A673 (cell line): ENCODE measurements around the gene PGAP6. TPM values are rescaled to one million over a fixed set of nuclear protein-coding genes. Genes with fewer than 3 reads are reported as not detected.
A peak's percentile ranks its signal among the peaks of the same experiment; 100 is the strongest.

Experiments used
- BruUV-seq: library from RNA; stranded (reverse); fragments of 400-500 nt; replicated peaks from 2 replicates; lab custom pipeline; 2021; lab: Mats Ljungman, UMichigan
- CTCF ChIA-PET: fragments of 300-600 bp; sonication (Branson Sonifier 250); formaldehyde crosslinking; loops from one replicate; lab custom pipeline; 2022; ENCODE audit warnings: antibody characterized with exemption; lab: Charles Lee
- POLR2A ChIA-PET: fragments of 300-600 bp; sonication (Branson Sonifier 250); formaldehyde crosslinking; loops from one replicate; lab custom pipeline; 2022; ENCODE audit warnings: antibody characterized with exemption; ENCODE audit not compliant: low non-redundant PET; lab: Charles Lee
- DNase-seq: peaks from one replicate; pipeline ENCODE4 v3.0.0-alpha.2; 2015; ENCODE audit warnings: low spot score
- H3K27ac ChIP-seq: fragments of 200-600 bp; sonication (generic); 2 replicates; pipeline ENCODE4 v1.5.1; 2016; ENCODE audit warnings: mixed run types, low read depth, mild to moderate bottlenecking, mixed read lengths, antibody characterized with exemption, low read length; ENCODE audit not compliant: poor library complexity, severe bottlenecking
- H3K27me3 ChIP-seq: fragments of 200-600 bp; sonication (generic); replicated peaks from 2 replicates; pipeline ENCODE4 v1.6.1; 2017; ENCODE audit warnings: mixed run types, low read depth, mild to moderate bottlenecking, mixed read lengths, antibody characterized with exemption, low read length; ENCODE audit not compliant: insufficient read depth, poor library complexity
- H3K36me3 ChIP-seq: fragments of 200-600 bp; sonication (generic); 2 replicates; pipeline ENCODE4 v1.6.1; 2016; ENCODE audit warnings: mixed run types, mild to moderate bottlenecking, mixed read lengths, antibody characterized with exemption, low read length; ENCODE audit not compliant: insufficient read depth, poor library complexity, severe bottlenecking
- H3K4me1 ChIP-seq: fragments of 200-600 bp; sonication (generic); 2 replicates; pipeline ENCODE4 v1.6.1; 2017; ENCODE audit warnings: mixed run types, mild to moderate bottlenecking, mixed read lengths, antibody characterized with exemption, low read length; ENCODE audit not compliant: insufficient read depth, poor library complexity, severe bottlenecking
- H3K4me3 ChIP-seq: fragments of 200-600 bp; sonication (generic); 2 replicates; pipeline ENCODE4 v1.5.1; 2016; ENCODE audit warnings: low read depth, mixed run types, mild to moderate bottlenecking, mixed read lengths, low read length; ENCODE audit not compliant: poor library complexity, severe bottlenecking
- H3K9me3 ChIP-seq: fragments of 200-600 bp; sonication (generic); 2 replicates; pipeline ENCODE4 v1.6.1; 2016; ENCODE audit warnings: mixed run types, low read depth, mild to moderate bottlenecking, mixed read lengths, antibody characterized with exemption, low read length; ENCODE audit not compliant: poor library complexity, severe bottlenecking
- EZH2 ChIP-seq: fragments of 200-600 bp; sonication (generic); IDR thresholded peaks from 2 replicates; pipeline ENCODE4 v1.6.1; 2017; ENCODE audit warnings: borderline replicate concordance, low read depth, mild to moderate bottlenecking, mixed read lengths, antibody characterized with exemption, low read length; ENCODE audit not compliant: poor library complexity, severe bottlenecking
- intact Hi-C: fragments of 100-400 bp; cut with micrococcal nuclease; formaldehyde crosslinking; loops from one replicate; pipeline ENCODE4 v1.10.0; 2022; ENCODE audit not compliant: unreplicated experiment
- total RNA-seq: library from RNA; stranded (reverse); gene quantifications from 2 replicates; pipeline ENCODE4 v1.2.3, GENCODE V29; 2021
- TF ChIP-seq, protein P1 (sequence below): fragments of 300-800, 200-600 bp; sonication (generic); conservative IDR thresholded peaks from 2 replicates; pipeline ENCODE4 v1.5.1; 2017; ENCODE audit warnings: low read depth, mild to moderate bottlenecking, antibody characterized with exemption, low read length, moderate library complexity, mixed read lengths

Gene PGAP6
- total RNA-seq, 1 experiment from 2014 or later = 38.7 TPM

DNA sequence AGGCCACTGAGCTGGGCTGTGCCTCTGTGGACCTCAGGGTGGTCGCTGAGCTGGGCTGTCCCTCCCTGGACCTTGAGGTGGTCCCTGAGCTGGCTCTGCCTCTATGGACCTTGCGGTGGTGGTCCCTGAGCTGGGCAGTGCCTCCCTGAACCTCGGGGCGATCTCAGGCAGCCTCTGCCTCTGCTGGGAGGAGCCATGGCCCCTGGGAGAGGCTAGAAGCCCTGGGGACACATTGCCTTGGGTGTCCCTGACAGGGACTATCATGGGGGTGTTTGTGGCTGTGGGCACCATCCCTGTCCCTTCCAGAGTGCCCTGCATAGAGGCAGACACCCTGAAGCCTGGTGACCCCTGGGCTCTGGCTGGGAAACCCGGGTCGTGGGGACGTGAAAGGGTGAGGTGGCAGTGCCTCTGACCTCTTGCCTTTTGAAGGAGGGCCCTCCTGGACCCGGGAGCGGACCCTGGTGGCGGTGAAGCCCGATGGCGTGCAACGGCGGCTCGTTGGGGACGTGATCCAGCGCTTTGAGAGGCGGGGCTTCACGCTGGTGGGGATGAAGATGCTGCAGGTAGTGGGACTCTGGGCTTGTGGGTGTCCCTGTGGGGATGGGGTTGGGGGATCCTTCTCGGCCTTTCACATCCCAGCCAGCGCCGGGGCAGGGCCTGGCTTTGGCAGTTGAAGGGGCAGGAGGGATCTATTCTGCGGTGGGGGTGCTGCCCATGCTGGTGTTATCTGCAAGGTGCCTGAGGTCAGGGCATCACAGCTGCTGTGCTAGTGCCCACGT lies 17.0 kb upstream of the PGAP6 start:
- H3K4me3 ChIP-seq = no peak overlapping the region
- no peaks in the 10 kb centered on the region for H3K9me3 ChIP-seq
- no TSS peak for BruUV-seq
- ChIA-PET CTCF (no interaction called here), POLR2A (no interaction called here)
- H3K27me3 ChIP-seq = no peaks in the 10 kb centered on the region
- H3K27ac ChIP-seq = peak overlapping the region; percentile 43
- TF ChIP-seq EZH2 = no peak
- TF ChIP-seq, protein P1, sequence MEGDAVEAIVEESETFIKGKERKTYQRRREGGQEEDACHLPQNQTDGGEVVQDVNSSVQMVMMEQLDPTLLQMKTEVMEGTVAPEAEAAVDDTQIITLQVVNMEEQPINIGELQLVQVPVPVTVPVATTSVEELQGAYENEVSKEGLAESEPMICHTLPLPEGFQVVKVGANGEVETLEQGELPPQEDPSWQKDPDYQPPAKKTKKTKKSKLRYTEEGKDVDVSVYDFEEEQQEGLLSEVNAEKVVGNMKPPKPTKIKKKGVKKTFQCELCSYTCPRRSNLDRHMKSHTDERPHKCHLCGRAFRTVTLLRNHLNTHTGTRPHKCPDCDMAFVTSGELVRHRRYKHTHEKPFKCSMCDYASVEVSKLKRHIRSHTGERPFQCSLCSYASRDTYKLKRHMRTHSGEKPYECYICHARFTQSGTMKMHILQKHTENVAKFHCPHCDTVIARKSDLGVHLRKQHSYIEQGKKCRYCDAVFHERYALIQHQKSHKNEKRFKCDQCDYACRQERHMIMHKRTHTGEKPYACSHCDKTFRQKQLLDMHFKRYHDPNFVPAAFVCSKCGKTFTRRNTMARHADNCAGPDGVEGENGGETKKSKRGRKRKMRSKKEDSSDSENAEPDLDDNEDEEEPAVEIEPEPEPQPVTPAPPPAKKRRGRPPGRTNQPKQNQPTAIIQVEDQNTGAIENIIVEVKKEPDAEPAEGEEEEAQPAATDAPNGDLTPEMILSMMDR = no peak
- DNase-seq = no peak
- H3K36me3 ChIP-seq = peaks cover 21% of the 10 kb centered on the region
- intact Hi-C loops = no loop called here
- peaks cover 17% of the 10 kb centered on the region for H3K4me1 ChIP-seq

DNA sequence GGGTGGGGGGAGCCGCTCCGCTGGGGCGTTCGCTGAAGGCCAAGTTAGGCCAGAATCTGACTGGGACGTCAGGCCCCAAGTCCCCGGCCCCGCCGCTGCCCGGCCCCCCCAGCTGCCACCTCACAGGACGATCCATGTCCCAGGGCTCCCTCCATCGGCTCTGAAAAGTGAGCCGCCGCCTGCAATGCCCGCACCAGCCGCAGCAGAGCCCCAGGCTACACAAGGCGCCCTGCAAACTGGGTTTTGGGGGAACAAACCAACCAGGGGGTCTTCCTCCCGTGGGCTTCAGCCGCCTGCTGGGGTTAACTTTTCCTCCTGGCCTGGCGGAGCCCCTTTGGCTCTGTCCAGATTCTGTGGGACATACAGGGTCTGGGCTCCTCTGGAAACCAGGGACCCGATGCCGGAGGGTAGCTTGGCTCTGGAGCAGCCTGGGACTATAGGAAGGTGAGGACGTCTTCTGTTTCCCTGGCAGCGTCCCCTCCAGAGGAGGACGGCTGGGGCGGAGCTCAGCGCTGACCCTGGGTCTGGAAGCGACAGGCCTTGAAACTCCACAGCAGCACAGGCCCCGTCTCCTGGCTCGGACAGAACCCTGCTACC lies 16.1 kb upstream of the PGAP6 start:
- H3K4me3 ChIP-seq = peak overlapping the region; percentile 69
- peak overlapping the region; percentile 43 for H3K27ac ChIP-seq
- POLR2A ChIA-PET = no interaction called here
- H3K36me3 ChIP-seq = peaks cover 21% of the 10 kb centered on the region
- CTCF ChIA-PET = no interaction called here
- intact Hi-C loops = no loop called here
- H3K4me1 ChIP-seq = peaks cover 17% of the 10 kb centered on the region
- no peaks in the 10 kb centered on the region for H3K27me3 ChIP-seq
- TF ChIP-seq EZH2 = no peak
- TF ChIP-seq, protein P1 = peak; percentile 40; the same call in 1 of the 2 replicates
- no TSS peak for BruUV-seq
- DNase-seq = peak; percentile 83
- H3K9me3 ChIP-seq = no peaks in the 10 kb centered on the region

DNA sequence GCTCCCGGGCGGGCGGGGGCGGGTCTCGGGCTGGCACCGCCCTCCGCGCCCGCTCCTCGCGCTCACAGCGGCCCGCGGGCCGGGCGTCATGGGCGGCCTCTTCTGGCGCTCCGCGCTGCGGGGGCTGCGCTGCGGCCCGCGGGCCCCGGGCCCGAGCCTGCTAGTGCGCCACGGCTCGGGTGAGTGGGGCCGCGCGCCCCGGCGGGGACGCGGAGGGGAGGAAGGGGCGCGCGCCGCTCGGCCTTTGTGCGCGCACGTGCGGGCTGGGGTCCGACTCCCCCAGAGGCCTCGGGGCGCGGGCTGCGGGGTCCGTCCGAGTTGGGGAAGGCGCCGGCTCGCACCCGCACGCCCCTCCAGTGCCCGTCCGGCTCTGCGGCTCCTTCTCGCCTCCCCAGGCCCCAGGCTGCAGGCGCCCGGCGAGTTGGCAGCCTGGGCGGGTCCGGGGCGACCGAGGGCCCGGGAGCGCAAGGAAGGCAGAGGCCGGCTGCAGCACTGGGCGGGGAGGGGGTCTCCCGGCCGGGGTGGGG lies 15.4 kb upstream of the PGAP6 start, which contains the start of gene NME4:
Gene NME4 (plus strand): TSS at position 65 of the 527 bp plus-strand sequence. CDS start 24 bp downstream, at position 89.
- ChIA-PET CTCF (no interaction called here), POLR2A (interaction anchor here (0.6 kb wide), 1 partner anchor 238 kb away, joined by 3 read pairs; no protein-coding TSS in a partner anchor)
- H3K27ac ChIP-seq = peak within 1 kb of the TSS; percentile 80
- DNase-seq = peak; percentile 71
- no peaks in the 10 kb centered on the region for H3K9me3 ChIP-seq
- no TSS peak for BruUV-seq
- intact Hi-C loops = no loop called here
- H3K4me1 ChIP-seq = peaks cover 17% of the 10 kb centered on the region
- TF ChIP-seq, protein P1 = no peak
- TF ChIP-seq EZH2 = no peak
- H3K27me3 ChIP-seq = no peaks in the 10 kb centered on the region
- peaks cover 21% of the 10 kb centered on the region for H3K36me3 ChIP-seq
- H3K4me3 ChIP-seq = peak within 1 kb of the TSS; percentile 69
